ENCODE data around the gene KRT16.

DNA sequence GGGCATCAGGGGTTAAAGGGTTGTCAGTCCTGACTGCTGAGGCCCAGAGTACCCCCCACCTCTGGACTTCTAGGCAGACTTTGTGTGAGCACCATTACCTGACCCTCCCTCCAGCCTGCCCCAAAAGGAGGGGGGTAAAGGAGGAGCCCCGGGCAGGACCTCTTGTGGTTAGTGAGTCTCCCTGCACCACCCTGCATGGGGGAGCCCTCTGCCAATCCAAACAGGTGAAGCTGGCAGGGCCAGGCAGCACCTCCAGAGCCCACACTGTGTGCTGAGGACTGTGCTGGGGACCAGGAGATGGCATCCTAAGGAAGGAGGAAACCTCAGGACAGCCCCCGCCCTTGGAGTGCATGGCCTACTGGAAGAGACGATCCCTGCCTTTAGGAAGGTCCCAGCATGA is 23.3 kb downstream of the KRT16 start:
- TF ChIP-seq, protein P1, sequence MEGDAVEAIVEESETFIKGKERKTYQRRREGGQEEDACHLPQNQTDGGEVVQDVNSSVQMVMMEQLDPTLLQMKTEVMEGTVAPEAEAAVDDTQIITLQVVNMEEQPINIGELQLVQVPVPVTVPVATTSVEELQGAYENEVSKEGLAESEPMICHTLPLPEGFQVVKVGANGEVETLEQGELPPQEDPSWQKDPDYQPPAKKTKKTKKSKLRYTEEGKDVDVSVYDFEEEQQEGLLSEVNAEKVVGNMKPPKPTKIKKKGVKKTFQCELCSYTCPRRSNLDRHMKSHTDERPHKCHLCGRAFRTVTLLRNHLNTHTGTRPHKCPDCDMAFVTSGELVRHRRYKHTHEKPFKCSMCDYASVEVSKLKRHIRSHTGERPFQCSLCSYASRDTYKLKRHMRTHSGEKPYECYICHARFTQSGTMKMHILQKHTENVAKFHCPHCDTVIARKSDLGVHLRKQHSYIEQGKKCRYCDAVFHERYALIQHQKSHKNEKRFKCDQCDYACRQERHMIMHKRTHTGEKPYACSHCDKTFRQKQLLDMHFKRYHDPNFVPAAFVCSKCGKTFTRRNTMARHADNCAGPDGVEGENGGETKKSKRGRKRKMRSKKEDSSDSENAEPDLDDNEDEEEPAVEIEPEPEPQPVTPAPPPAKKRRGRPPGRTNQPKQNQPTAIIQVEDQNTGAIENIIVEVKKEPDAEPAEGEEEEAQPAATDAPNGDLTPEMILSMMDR (IDR thresholded peaks at IDR 0.05), result no peak
- TF ChIP-seq POLR2AphosphoS5 (IDR thresholded peaks at IDR 0.05) (no peak), POLR2A (IDR thresholded peaks at IDR 0.05) (no peak), EP300 (IDR thresholded peaks at IDR 0.05) (no peak)
